LHCN-M2 (cell line): Measurements from ENCODE around the gene PTPRN2. TPM values are rescaled to one million over a fixed set of nuclear protein-coding genes. Genes with fewer than 3 reads are reported as not detected.

Experiments
- DNase-seq: peaks from one replicate; pipeline ENCODE4 v3.0.0-alpha.2; 2012; ENCODE audit warnings: low read depth
- total RNA-seq: library from RNA; depleted of rRNA; stranded (reverse); fragments of >200 nt; gene quantifications from 2 replicates; pipeline ENCODE4 v1.2.3, GENCODE V29; 2014

The PTPRN2 gene
- total RNA-seq, 1 experiment from 2014 or later = 0.11 TPM

DNA sequence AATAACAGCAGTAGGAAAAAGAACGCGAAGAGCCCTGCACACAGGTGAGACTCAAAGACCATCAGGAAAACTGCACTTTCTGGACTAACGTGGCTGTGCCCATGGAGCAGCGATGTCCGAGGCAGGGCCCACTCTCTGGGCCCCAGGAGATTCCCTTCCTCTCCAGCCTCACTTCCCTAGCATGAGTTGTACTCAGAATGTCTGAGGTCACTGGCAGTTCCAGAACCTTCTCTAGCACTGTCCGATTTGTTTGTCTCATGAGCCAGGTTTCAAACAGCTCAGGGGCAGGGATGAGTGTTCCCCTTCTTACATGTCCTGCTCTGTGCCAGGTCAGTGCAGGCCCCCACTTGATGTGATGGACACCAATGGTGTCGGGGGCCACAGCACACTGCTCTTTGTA, 484.2 kb downstream of the PTPRN2 start:
- DNase-seq = no peak

DNA sequence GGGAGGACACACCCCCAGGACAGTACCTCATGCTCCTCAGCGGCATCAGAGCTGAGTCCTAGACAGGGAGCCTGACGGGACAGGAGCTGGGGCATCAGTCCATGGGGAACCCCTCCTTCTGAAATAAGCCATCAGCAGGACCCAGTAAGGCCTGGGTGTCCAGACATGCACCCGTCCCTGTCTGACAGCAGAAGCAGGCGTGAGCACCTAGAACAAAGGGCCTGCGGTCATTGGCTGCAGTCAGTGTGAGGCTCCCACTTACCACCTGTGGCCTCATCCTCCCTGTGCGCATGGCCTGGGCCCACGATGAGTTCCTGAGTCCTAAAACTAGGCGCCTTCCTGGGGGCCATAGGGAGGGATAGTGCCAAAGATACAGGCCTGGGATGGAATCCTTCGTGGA, 484.7 kb downstream of the PTPRN2 start:
- DNase-seq = no peak

DNA sequence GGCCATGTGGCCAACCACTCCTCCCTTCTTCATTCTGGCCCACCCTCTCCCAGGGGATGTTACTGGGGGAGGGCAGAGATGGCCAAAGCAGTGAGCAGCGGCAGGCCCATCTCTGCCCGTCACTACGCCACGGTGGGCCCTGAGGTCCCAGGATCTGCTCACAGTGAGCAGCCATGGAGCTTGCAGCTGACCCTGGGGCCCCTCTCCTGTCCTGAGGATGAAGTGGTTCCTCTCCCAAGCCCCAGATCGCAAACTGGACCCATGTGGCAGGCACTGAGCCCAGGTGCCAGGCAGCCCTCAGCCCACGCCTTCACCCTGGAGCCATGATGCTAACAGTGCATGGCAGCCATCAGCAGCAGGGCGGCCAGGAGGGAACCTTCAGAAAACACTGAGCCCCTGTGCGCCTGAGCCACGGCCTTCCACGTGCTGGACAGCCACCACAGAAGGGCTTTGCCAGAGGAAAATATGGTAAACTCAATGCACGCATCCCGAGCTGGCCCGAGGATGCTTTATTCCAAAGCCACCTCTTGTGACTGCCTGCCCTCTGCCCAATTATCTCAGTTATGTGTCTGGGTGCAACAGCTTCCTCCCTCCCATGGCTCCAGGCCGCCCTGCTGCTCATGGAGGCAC, 485.7 kb downstream of the PTPRN2 start:
- DNase-seq = no peak

DNA sequence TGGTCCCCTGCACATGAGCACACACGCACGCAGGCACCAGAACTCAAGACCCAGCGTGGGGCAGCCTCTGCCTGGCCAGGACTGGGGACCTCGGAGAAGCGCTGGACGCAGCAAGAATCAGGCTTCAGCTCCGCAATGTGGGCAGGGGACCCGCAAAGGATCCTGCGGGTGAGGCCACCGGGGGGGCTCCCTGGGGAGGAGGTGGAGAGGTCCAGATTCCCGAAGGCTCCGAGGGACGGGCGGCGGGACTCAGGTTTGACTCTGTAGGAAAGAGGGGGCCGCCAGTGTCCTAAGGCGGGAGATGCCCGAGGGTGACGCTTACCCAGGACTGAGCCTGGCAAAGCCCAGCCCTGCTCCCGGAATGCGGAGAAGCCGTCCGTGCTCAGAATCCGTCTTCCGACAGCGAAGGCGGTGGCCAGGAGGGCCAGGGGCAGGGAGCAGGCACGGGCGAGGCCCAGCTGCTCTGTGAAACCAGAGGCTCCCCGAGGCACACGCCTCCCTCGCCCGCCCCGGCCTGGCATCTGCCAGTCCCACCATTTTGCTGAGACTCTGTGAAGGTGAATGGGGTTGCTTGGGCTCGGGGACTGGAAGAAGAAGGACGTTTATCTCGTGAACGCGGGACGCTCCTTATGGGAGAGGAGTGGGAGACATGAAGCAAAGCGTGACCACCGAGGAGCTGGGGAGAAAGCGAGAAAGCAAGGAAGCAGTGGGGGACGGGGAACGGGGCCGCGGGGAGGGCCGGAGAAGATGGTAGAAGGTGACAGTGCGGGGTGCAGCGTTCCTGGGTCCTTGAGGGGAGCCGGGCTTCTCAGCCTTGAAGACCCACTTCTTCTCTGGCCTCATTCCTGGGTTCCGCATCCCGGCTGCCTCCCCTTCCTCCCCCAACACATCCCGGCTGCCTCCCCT, 489.2 kb downstream of the PTPRN2 start:
- no peak for DNase-seq

DNA sequence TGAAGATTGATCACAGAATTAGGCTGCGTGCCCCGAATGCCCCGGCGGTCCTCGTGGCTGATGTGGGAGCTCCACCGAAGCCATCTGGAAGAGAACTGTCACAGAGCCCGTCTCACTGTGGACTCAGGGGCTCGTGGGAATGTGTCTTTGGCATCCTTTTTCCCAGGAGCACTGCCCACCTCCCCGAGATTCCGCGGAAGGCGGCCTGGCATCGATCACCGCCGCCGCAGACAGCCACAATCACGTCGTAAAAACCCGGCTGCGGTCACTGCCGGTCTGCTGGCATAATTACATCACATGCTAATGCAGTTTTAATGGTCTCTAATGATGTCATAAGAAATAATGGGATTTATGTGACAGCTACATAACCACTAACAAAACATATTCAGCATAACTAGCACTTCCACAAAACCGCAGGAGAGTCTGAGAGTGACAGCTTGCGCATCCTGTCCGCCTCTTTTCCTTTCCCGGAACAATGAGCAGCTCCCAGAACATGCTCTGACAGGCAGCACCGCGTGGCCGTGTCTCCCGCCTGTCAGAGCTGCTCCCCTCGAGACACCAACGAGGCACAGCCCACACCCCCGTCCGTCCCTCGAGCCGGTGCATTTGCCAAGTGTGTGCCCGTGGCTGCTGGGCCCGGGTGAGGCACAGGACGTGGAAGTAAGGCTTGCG, 490.0 kb downstream of the PTPRN2 start:
- no peak for DNase-seq

DNA sequence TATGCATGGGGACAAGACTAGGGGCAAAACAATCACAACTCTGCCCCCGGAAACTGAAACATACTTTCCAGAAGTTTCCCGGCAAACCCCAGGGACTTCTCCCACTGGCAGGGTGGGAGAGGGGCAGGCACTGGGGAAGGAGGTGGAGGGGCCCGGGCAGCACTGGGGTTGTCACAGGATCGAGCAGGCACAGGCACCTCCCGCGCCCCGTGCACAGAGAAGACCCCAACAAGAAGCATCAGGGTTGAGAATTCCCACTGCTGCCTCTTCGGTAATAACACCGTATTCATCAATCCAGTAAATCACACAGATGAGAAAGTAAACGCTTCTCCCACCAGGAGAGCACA, 490.5 kb downstream of the PTPRN2 start:
- DNase-seq = no peak

DNA sequence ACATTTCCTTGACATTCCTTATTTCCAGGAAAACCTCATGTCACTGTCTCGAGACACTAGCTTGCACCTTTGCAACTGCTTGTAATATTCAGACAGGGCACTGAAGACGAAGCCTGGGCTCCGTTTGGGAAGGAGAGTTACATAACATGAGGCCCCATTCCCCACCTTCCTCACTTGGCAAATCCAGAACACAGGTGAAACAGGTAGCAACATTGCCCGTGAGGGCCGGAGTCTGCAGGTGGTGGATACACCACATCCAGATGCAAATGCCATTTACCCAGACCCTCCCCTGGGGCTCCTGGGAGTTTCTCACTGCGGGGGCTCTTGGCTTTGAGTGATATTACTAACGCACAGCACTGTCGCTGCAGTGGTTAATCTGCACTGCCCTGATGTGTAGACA, 491.0 kb downstream of the PTPRN2 start:
- no peak for DNase-seq

DNA sequence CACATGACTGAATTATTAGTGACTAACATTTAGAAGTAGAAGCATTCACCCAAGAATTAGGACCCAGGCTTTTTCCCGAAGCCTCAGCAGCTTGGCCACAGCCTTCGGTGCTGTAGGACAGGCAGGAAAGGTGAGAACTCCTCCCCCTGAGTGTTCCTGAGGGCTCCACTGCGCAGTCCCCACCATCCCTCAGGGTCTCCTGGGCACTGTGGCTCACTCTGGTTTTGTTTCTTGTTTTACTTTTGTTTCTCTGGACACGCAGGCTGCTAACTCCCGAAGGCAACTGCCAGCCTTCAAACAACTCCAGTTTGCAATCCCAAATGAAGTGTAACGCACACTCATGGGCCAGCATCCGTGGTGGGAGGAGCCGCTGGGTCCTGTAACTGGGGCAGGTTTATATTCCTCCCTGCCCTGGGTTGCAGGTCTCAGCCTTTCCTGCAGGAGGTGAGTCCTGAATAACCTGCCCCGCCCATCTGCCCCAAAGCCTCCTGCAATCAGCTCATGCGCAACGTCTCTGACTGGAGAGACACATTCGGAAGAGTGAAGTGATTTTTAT, 492.9 kb downstream of the PTPRN2 start:
- DNase-seq = no peak

DNA sequence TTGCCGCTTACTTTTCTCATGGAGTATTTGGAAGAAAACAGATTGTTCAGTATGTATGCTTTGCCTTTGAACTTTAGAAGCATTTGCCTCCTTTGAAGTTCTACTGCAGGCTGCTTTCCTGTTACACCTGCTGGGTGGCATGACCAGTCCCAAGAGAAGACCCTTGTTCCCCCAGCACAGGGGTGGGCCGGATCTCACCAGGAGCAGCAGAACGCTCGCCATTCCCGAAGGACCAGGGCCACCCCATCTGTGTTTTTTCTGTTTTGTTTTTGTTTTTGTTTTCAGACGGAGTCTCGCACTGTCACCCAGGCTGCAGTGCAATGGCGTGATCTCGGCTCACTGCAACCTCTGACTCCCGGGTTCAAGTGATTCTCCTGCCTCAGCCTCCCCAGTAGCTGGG, 493.6 kb downstream of the PTPRN2 start:
- DNase-seq = no peak

DNA sequence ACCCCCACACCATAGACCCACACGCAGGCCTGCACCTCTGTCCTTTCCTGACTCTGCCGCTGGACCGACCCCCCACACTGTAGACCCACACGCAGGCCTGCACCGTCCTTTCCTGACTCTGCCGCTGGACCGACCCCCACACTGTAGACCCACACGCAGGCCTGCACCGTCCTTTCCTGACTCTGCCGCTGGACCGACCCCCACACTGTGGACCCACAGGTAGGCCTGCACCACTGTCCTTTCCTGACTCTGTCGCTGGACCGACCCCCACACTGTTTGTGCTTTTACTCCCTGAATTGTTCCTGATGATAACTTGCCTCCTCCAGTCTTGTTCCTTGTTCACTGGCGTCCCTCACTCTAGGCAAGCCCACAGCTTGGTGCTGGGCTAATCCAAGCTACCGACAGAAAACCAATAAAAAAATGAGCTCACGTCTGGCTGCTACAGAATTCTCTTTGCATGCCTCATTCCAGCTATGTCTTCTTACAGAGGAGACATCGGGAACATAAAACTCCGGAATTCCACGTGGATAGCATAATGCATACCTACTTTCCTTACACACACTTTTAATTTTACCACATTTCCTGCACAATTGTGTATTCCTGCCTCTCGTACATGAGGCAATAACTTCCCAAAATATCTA, 494.3 kb downstream of the PTPRN2 start:
- DNase-seq = no peak

DNA sequence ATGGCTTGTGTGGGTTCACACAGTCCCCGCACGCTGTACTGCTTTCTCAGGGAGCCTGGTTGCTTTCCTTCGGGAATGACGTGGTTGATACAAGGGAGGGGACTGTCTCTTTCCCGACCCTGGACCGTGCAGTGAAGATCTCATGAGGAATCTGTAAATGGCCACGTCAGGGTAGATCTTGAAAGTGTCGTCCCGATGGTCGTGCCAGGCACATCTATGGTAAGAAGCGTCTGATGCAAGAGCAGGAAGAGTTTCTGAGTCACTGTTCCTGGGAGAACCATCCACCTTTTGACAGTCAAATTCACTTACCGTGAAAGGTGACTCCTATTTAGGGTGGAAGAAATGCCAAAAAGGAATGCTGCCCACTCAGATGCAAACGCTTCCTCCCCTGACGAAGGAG, 500.4 kb downstream of the PTPRN2 start:
- no peak for DNase-seq

DNA sequence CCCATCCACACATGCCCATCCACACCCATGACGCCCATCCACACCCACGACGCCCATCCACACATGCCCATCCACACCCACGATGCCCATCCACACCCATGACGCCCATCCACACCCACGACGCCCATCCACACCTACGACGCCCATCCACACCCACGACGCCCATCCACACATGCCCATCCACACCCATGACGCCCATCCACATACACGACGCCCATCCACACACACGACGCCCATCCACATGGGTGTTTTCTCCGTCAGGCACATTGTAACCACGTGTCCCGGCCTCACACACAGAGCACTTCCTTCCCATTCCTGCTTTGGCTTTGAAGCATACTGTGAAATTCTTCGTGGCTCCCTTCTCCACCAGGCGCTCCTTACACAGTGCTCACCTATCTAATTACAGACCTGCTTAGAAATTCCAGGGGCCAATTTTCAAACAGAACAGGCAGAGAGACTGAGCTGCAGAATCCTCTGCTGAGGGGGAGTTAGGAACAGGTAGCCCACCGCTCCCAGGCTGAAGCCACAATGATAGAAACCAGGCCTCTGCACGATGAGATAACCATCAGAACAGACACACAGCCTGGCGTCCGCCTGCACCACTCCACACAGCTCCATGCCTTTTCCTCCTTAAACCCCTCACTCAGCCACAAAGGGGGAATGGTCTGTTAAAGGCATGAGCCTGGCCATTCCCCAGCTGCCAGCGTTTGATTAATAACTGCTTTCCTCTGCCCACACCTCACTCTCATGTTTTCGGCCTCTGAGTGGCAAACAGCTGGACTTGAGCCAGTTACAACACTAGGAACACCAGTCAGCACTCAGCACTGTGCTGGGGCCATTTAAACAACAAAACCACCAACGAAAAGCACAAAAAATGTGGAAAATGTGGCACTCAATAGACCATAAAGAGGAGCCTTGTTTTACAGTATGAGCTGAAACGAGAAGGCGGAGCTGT, 501.6 kb downstream of the PTPRN2 start:
- no peak for DNase-seq

DNA sequence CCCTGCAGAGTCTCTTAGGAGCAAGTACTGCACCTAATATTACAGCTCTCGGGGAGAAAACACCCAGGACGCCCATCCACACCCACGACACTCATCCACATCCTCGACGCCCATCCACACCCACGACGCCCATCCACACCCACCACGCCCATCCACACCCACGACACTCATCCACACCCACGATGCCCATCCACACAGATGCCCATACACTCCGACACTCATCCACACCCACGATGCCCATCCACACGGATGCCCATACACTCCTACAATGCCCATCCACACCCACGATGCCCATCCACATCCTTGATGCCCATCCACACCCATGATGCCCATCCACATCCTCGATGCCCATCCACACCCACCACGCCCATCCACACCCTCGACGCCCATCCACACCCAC, 503.1 kb downstream of the PTPRN2 start:
- DNase-seq = no peak

DNA sequence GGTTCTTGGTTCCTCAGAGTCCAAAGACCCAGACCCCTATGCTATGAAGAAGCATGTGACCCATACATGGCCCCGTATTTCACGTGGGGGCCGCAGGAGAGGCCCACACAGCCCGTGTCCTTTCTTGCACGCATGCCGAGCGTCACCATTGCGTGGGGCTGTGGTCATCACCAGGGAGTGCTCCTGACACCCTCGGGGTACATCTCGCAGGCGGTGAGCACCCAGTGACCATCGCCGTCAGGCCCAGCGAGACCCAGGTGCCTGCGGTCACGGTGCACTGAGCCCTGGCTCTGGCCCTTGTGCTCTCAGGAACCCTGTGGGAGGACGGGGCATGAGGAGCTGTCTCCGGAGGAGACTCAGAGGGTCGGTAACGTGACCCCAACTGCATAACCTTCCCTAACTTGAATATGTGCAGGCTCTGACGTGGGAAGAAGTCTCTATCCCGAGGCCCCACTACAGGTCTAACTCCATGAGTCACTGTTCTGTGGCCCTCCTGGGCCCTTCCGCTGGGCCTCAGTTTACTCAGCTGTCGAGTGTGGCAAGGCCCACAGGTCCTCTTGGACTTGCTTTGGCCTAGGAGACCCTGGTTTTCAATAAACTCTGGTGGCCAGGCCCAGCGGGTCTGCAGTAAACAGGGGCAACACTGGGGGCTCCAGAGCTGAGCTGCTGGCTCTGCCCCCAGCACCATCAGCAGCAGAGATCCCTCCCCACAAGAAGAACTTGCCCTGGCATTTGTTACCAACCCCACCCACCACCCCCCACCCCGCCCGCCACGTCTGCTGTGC, 503.9 kb downstream of the PTPRN2 start:
- no peak for DNase-seq

DNA sequence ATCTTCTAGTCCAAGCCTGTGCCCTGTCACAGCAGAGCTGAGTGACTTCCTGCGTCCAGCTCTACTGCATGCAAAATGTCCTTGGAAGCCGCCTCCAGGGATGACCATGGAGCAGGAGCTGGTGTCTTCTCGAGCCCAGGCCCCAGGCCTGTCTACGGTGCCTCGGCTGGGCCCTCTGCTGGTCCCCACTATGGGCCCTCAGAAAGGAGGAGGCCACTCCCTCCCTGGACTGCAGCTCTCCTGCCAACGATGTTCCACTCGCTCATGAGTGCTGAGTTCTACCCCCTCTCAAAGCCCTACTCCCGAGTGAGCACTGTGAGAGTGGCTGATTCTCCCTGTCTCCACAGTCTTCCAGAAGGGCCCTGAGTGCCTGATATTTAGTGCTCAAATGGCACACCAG, 504.9 kb downstream of the PTPRN2 start:
- DNase-seq = no peak

DNA sequence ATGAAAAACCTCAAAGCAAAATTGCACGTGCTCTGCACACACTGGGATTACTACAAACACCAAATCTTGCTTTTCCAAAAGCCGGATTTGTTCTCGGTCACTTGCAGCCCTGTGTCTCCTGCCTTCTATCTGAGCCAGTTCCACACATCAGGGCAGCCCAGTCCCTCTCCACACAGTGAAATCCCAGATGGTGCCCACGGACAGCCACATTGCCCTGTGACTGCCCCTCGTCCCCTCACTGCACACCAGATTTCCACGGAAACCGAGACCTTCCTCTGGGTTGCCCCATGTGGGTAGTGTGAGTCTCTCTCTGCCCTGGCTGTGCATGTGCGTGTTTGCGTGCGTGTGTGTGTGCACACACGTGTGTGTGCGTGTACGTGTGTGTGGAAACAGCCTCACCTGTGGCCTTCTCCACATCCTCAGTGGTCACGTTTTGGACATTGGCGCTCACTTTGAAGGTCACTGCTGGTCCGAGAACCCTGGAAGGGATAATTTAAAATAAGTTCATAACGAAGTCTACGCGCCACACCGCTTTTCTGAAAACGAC, 506.7 kb downstream of the PTPRN2 start:
- no peak for DNase-seq

DNA sequence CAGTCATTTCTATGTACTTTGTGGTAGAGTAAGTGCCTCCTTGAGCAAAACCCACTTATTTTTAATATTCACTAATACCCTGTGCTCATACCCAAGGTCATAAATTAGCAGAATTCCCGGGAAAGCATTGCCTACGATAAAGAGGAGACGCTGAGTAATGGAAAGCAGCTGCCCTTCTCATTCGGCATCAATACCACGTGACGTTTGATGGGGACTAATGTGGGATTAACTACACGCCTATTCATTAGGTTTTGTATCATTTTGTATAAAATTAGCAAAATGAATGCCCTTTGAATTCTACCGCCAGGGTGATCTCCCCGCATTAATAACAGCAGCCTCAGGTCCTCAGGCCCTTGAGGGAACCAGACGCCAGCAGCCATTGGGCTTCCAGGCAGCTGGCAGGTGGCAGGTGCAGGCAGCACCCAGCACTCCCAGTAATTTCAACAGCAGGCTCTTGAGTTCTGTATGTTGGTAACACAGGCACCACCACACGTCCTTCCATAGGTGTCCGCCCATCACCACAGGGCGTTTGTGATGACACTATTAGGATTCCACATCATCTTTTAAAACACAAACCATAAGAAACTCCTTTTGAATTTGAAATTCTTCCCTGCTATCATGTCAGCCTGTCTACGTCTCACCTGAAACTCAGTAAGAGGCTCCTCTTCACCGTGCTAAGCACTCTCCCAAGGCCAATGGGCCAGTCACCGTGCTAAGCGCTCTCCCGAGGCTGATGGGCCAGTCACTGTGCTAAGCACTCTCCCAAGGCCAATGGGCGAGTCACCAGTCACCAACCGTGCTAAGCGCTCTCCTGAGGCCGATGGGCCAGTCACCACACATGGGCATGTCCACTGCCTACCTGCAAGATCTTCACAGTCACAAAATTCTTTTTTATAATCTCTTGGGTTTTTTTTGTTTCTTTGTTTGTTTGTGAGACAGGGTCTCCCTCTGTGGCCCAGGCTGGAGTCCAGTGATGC, 509.4 kb downstream of the PTPRN2 start:
- DNase-seq = no peak

DNA sequence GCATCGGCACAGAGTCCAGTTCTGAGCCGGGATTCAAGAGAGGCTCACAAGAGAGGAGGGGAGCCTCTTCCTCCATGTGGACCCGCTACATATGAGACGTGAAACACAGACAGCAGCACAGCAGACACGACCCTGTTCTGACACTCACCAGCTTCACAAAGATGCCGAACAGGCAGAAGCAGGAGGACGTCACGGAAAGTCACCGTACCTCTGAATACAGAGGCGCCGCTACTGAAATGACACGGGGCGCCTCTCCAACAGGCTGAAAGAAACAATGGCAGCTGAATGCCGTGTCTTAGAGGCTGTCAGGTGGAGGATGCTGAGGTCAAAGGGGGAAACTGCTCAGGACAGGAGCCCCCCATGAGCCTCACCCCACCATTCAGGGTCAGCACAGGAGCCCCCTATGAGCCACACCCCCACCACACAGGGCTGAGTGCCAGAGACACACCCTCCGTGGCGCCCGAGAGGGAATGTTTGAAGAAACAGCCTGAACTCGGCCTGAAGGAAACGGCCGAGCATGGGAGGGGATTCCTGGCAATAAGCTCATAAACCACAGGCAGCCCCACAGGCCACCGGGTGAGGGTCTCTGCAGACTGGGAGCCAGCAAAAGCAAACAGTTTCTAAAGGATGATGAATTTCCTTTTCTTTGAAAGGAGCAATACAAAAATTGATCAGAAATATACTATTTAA, 510.3 kb downstream of the PTPRN2 start:
- DNase-seq = no peak
